Choroid plexus epithelial cell (primary cell): ENCODE data around the gene DDX11.
"Not testable (repeated sequence)": the region's sequence is repeated elsewhere in the genome, so short reads cannot be mapped to it uniquely, and the experiment has no call there.

Experiments used
- DNase-seq: peaks from one replicate; pipeline ENCODE4 v3.0.0-alpha.2; 2010; ENCODE audit warnings: low read depth
- H3K4me3 ChIP-seq: 2 replicates; pipeline ENCODE4 v1.5.1; 2011; ENCODE audit warnings: low read depth, mild to moderate bottlenecking, control low read depth, low read length, moderate library complexity
- TF ChIP-seq, protein P1 (sequence below): conservative IDR thresholded peaks from 2 replicates; pipeline ENCODE4 v1.5.1; 2011; ENCODE audit warnings: low read depth, mild to moderate bottlenecking, control low read depth, inconsistent platforms, low read length, moderate library complexity

The DDX11 gene

DNA sequence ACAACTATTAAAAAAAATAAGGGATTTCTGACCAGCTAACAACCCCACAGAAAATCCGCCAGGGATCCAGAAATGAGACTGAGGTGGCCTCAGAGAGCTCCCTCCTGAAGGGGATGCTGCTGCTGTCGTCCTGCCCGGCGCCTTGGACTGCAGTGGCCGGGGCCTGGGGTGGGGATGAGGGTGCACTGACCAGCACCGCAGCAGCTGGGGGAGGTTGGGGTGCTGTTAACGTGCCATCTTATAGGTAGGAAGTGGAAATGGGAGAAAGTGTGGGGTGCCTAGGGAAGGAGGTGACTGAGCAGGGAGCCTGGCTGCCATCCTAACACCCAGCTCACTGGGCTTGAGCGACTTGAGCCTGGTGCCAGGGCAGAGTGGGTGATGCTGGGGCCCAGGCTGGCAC is 32.0 kb downstream of the DDX11 start:
- TF ChIP-seq, protein P1, sequence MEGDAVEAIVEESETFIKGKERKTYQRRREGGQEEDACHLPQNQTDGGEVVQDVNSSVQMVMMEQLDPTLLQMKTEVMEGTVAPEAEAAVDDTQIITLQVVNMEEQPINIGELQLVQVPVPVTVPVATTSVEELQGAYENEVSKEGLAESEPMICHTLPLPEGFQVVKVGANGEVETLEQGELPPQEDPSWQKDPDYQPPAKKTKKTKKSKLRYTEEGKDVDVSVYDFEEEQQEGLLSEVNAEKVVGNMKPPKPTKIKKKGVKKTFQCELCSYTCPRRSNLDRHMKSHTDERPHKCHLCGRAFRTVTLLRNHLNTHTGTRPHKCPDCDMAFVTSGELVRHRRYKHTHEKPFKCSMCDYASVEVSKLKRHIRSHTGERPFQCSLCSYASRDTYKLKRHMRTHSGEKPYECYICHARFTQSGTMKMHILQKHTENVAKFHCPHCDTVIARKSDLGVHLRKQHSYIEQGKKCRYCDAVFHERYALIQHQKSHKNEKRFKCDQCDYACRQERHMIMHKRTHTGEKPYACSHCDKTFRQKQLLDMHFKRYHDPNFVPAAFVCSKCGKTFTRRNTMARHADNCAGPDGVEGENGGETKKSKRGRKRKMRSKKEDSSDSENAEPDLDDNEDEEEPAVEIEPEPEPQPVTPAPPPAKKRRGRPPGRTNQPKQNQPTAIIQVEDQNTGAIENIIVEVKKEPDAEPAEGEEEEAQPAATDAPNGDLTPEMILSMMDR, result no peak
- no peak for DNase-seq
- no peak overlapping the region for H3K4me3 ChIP-seq

DNA sequence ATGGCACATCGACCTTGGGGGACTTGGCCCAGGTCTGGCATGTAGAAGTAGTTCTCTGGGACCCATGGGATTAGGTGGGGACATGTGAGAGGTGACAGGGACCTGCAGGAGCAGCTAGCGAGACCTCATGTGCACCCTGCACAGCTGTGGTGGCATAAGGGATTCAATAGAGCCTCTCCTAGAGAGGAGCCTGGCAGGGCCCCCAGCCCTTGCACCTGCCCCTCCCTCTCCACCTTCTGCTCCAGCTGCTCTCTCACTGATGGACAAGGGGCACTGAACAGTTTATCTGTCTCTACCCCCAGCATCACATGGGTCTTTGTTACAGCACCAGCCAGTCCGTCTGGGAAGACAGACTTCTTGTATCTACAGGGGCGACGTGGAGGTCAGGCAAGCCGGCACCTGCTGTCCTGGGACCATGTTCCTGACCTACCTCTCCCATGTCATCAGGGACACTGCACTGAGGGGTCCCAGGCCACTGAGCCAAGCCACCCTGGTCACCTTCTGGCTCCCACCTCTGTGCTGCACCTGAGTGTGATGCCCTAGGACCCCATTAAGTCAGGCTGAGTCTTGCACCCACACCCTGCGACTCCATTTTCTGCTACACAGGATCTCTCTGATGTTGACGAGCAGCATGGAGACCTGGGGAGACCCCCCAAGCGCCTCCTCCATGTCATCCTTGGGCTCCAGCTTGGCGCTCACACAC is 32.6 kb downstream of the DDX11 start:
- DNase-seq, result no peak
- TF ChIP-seq, protein P1, result no peak
- H3K4me3 ChIP-seq, result no peak overlapping the region

- DNase-seq, H3K4me3 ChIP-seq: not testable (repeated sequence)
Observed at GRCh38 chr12:31109773-31110172, 36.1 kb downstream of the DDX11 start.

- H3K4me3 ChIP-seq, DNase-seq: not testable (repeated sequence)
Observed at GRCh38 chr12:31110263-31110662, 36.6 kb downstream of the DDX11 start.

GRCh38 chr12:31115092-31115601 is 41.5 kb downstream of the DDX11 start:
- not testable (repeated sequence) for H3K4me3 ChIP-seq, DNase-seq

GRCh38 chr12:31116846-31117202 is 43.2 kb downstream of the DDX11 start:
- H3K4me3 ChIP-seq, DNase-seq: not testable (repeated sequence)

DNA sequence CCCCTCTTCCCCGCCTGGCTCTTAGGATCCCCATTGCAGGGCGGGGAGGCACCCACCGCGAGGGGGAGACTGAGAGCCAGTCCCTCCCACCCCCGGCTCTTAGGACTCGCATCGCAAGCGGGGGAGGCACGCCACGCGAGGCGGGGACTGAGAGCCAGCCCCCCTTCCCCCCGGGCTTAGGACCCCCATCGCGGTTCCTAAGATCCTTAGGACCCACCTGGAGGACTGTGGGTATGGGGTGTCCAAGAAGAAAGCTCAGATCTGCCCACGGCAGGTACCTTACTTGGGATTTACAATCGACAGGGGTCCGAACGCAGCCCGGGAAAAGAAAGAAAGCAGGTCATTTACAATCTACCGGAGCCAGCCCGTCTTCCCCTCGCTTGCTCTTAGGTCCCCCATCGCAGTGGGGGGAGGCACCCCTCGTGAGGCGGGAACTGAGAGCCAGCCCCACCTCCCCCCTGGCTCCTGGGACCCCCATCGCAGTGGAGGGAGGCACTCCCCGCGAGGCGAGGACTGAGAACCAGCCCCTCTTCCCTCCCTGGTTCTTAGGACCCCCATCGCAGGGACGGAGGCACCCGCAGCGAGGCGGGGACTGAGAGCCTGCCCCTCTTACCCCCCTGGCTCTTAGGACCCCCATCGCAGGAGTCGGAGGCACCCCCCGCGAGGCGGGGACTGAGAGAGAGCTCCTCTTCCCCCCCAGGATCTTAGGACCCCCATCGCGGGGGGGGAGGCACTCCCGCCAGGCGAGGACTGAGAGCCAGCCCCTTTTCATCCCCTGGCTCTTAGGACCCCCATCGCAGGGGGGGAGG is 43.7 kb downstream of the DDX11 start:
- H3K4me3 ChIP-seq, result peak overlapping the region; percentile 41
- DNase-seq, result peak; percentile 35
- TF ChIP-seq, protein P1, result peak; percentile 76

GRCh38 chr12:31118347-31119191 is 44.9 kb downstream of the DDX11 start:
- TF ChIP-seq, protein P1, result no peak
- H3K4me3 ChIP-seq, result no peak overlapping the region
- peak; percentile 8 for DNase-seq
